Cerebellar cortex (tissue), 1 donor: Measurements from ENCODE around the gene SLC24A3.

Experiments used
- DNase-seq: peaks from one replicate; pipeline ENCODE4 v3.0.0-alpha.2; 2015; ENCODE audit warnings: low spot score

The SLC24A3 gene

GRCh38 chr20:19212469-19212815, at the start of gene SLC24A3:
TSS of gene SLC24A3 (plus strand) at chr20:19212642.
- no peak for DNase-seq

DNA sequence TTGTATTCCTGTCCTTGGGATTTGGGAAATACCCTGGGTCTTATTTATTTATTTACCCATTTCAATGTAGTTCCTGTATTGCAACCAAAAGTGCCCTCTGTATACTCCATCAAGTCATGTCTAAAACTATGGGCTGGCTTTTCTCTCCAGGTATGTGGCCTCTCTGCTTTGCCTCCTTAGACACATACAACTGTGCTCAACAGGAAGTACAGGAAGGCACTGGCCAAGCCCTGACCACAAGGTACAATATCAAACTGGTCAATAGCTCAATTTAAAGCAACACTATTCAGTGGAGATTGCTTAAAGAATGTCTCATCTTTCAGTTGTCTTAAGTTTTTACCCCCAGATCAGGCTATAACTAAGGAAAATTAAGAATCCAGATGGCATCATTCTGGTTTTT, 42.3 kb upstream of the SLC24A3 start:
- DNase-seq = no peak

DNA sequence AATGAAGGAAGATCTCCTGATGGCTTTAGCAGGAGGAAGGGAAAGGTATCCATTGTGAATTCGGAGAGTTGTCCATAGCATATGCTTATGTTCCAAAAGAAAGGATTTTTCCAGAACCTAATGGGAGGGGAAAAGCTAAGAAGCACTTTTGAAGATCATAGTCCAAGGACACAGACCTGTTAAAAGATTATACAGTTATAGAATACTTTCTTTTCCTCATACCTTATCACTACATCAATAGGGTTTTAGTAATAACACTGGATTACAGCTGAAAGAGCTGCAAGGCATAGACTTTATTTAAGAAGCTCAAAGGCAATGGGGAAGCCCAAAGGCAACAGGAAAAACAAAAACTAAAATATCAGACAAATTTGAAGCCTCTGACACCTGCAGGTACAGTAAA, 39.8 kb upstream of the SLC24A3 start:
- DNase-seq = no peak

DNA sequence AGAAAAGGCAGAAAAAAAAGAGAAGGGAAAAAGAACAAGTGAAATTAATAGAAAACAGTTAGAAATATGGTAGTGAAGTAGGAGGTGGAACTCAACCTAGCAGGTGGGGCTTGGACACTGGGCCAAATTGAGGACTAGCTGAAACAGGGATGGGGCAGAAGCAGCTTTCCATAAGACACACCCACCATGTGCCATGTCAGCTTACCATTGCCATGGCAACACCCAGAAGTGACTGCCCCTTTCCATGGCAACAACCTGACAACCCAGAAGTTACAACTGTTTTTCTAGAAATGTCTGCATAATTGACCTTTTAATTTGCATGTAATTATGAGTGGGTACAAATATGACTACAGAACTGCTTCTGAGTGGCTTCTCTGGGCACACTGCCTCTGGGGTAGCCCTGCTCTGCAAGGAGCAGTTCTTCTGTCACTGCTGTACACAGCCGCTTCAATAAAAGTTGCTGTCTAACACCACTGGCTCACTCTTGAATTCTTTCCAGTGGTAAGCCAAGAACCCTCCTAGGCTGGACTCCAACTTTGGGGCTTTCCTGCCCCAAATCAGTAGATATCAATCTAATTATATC, 35.9 kb upstream of the SLC24A3 start:
- DNase-seq = no peak

- DNase-seq = no peak
These were observed 30.9 kb upstream of the SLC24A3 start for GRCh38 chr20:19181552-19181951.

DNA sequence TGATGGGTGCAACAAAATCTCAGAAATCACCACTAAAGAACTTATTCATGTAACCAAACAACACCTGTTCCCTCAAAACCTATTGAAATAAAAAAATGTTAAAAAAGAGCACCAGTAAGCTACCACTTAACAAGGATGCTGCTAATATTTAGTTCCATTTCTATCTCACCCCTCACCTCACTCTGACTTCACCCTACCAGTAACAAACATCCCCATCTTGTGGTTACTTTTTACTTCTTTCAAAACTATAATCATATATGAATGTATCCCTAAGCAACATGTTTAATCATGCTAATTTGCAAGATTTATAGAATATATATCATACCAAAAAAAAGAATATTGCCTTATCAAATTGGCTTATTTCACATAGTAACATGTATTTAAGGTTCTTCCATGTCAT, 27.4 kb upstream of the SLC24A3 start:
- no peak for DNase-seq

GRCh38 chr20:19193349-19193748, 19.1 kb upstream of the SLC24A3 start:
- no peak for DNase-seq

- peak; percentile 23 for DNase-seq
These were observed 6.5 kb upstream of the SLC24A3 start for GRCh38 chr20:19205981-19206396.

- no peak for DNase-seq
These were observed 4.9 kb upstream of the SLC24A3 start for GRCh38 chr20:19207541-19207940.

DNA sequence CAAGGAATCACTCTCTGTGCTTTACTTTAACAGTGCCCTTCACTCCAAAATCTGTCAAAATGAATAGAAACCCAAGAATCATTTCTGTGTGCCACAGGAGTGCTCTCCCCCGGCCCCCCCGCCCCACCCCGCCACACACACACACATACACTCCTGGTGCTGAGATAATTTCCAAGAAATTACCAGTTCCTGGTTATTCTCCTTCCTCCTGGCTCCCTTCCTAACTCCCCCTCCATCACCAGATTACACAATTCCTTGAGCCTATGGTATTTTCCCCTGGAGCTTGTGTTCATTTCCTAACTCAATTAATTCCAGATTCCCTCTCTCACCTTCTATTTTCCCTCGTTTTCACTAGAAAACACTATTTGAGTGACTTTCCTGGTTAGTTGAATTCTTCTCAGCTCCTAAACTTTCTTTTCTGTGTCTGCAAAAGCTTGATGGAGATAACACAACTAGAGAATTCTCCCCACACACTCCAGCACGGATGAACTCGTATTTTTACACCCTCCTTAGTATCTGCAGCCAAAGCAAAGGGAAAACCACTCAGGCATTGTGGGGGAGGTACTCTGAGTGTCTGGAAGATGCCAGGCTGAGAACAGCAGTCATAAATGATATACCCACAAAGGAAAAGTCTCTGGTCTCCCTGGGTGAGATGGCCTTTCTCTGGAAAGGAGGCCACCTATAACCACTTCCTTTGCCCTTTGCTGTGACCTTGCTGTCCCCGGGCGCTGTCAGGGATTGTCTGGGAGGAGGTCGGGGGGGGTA, 1.9 kb upstream of the SLC24A3 start:
- no peak for DNase-seq

DNA sequence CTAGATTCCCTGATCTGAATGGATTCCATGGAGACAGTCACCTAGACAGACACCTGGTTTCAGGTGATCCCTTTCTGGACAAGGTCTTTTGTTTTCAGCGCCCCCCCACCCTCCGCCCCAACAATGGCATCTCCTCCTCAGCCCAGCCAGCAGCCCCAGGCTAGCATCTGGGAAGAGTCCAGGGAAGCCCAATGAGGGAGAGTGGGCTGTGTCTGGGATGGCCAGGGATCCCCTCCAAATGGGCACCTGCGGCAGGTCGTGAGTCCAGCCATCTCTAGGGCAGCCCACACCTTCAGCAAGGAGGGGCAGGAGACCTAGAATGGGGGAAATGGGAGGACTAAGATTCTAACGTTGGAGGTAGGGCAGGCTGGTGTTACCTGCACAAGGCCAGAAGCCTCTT, 1.2 kb upstream of the SLC24A3 start:
- no peak for DNase-seq

- no peak for DNase-seq
These were observed 577 bp upstream of the SLC24A3 start for GRCh38 chr20:19211661-19212468.

DNA sequence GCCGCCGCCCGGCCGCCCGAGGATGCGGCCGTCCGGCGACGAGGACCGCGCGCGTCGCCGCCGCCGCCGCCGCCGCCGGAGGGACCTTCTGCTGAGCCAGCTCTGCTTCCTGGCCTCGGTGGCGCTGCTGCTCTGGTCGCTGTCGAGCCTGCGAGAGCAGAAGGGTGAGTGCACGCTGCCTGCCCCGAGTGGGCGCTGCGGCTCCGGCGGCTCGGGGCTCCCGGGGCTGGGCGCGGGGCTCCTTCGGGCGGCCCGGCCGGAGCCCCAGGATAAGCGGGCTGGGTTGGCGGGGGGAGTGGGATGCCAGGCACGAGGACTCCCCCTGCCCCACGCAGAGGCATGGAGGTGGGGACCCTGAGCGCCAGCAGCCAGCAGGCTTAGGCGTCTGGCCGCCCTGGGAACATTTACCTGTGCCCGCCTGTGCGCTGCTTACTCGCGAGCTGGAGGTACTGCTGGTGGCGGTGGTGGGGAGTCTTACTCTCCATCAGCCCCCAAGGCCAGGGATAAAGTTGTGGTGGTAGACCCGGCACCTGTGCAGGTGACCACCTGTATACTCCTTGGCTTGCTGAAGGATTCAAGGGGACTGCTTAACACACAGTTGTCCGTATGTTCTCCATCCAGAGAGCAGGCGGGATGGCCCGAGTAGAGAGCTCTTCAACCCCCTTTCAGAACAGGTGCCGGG, 520 bp downstream of the SLC24A3 start:
- DNase-seq = peak; percentile 21

GRCh38 chr20:19213946-19214490, 1.6 kb downstream of the SLC24A3 start:
- no peak for DNase-seq

GRCh38 chr20:19218411-19218810, 6.0 kb downstream of the SLC24A3 start:
- no peak for DNase-seq

- no peak for DNase-seq
These were observed 10.1 kb downstream of the SLC24A3 start for GRCh38 chr20:19222520-19223040.

DNA sequence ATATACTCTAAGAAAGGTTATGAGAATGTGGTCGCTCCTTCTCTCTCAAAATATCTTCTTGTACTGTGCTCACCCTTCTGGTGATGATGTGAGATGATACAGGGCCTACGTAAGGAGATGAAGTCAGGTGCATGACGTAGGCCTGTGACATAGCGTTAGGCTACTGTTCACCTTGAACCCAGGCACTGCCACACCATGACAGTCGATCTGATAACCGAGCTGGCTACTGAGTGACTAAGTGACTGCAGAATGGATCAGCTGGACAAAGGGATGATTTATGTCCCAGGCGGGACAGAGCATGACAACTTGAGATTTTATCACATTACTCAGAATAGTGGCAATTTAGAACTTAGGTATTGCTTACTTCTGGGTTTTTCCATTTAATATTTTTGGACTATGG, 11.2 kb downstream of the SLC24A3 start:
- DNase-seq = no peak

GRCh38 chr20:19231359-19232035, 19.1 kb downstream of the SLC24A3 start:
- no peak for DNase-seq

DNA sequence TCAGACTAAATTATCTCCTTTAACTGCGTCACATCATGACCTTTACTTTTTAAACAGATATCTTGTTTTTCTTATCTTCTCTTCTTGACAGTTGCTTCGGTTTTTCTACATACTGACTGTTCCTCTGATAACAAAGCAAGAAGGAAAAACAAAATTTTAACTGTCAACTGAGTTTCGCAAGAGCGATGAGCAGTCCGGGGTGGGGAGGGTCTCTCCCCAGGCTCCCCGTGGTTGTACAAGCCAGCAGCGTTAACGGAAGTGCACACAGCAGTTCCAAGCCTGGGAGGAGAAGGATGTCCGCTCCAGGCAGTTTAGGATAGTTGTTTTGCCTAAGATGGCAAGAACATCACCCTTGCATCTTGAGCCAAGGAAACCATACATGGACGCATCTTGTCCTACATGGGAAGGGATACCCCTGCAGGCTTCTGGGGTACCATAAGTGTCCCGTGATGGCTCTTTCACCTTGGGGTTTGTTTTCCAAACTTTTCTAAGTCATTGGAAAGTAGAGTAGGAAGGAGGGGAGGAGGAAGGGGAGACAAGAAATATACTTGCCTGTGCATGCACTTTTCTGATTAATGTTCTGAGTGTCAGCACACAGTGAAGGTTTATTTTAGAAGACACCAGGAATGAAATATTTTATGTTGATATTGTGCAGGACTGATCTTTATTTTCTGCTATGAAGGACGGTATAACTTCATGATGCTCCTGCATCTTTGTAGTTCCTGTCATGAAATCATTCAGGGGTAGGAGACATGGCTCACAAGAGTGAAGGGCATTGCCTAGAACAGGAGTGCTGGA, 20.8 kb downstream of the SLC24A3 start:
- no peak for DNase-seq

- no peak for DNase-seq
These were observed 24.1 kb downstream of the SLC24A3 start for GRCh38 chr20:19236371-19237055.
